Measurements from ENCODE around the gene ZNF329. TPM values are rescaled to one million over a fixed set of nuclear protein-coding genes. Genes with fewer than 3 reads are reported as not detected.

Gene ZNF329
- total and polyA plus RNA-seq, 2 of the 13 experiments (the other 11 are each of a cell fraction or from before 2014, with no cell fraction given) = 3.8 to 9.6 TPM

- TF ChIP-seq, protein P1, sequence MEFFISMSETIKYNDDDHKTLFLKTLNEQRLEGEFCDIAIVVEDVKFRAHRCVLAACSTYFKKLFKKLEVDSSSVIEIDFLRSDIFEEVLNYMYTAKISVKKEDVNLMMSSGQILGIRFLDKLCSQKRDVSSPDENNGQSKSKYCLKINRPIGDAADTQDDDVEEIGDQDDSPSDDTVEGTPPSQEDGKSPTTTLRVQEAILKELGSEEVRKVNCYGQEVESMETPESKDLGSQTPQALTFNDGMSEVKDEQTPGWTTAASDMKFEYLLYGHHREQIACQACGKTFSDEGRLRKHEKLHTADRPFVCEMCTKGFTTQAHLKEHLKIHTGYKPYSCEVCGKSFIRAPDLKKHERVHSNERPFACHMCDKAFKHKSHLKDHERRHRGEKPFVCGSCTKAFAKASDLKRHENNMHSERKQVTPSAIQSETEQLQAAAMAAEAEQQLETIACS (CRISPR knock-in tag; IDR thresholded peaks at IDR 0.05) = peak; percentile 35; the same call in 1 of the 2 replicates
- TF ChIP-seq ESRRA (CRISPR knock-in tag; IDR thresholded peaks at IDR 0.05; ENCODE audit: low read depth) = no peak
- TF ChIP-seq SRSF1 (optimal IDR thresholded peaks at IDR 0.05; ENCODE audit: low read depth, low read length) = peak; percentile 69
- no peak for TF ChIP-seq RARG (CRISPR knock-in tag; IDR thresholded peaks at IDR 0.05; ENCODE audit: low read depth)
- no peak for TF ChIP-seq ZNF224 (CRISPR knock-in tag; IDR thresholded peaks at IDR 0.05)
- TF ChIP-seq ZMYM4 (CRISPR knock-in tag; IDR thresholded peaks at IDR 0.05) = peak; percentile 92
- TF ChIP-seq, protein P2, sequence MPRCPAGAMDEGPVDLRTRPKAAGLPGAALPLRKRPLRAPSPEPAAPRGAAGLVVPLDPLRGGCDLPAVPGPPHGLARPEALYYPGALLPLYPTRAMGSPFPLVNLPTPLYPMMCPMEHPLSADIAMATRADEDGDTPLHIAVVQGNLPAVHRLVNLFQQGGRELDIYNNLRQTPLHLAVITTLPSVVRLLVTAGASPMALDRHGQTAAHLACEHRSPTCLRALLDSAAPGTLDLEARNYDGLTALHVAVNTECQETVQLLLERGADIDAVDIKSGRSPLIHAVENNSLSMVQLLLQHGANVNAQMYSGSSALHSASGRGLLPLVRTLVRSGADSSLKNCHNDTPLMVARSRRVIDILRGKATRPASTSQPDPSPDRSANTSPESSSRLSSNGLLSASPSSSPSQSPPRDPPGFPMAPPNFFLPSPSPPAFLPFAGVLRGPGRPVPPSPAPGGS (CRISPR knock-in tag; IDR thresholded peaks at IDR 0.05) = peak; percentile 17; the same call in 1 of the 2 replicates
- peak; percentile 83; the same call in 1 of the 2 replicates for TF ChIP-seq MXD3 (CRISPR knock-in tag; IDR thresholded peaks at IDR 0.05)
- no peak for TF ChIP-seq E2F5 (CRISPR knock-in tag; conservative IDR thresholded peaks at IDR 0.05)
- no peak; the same call in 1 of the 2 replicates for TF ChIP-seq ZNF724P (CRISPR knock-in tag; IDR thresholded peaks at IDR 0.05; ENCODE audit: borderline replicate concordance)
- TF ChIP-seq, protein P3, sequence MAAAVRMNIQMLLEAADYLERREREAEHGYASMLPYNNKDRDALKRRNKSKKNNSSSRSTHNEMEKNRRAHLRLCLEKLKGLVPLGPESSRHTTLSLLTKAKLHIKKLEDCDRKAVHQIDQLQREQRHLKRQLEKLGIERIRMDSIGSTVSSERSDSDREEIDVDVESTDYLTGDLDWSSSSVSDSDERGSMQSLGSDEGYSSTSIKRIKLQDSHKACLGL (CRISPR knock-in tag; IDR thresholded peaks at IDR 0.05) = peak; percentile 80; the same call in 1 of the 2 replicates
- TF ChIP-seq NRL (CRISPR knock-in tag; IDR thresholded peaks at IDR 0.05; ENCODE audit: borderline replicate concordance) = no peak; the same call in 1 of the 2 replicates
- TF ChIP-seq ZNF160 (CRISPR knock-in tag; IDR thresholded peaks at IDR 0.05) = peak; percentile 84
- peak; percentile 55; the same call in 1 of the 2 replicates for TF ChIP-seq TOPORS (CRISPR knock-in tag; IDR thresholded peaks at IDR 0.05)
- peak; percentile 58 for TF ChIP-seq SP4 (CRISPR knock-in tag; IDR thresholded peaks at IDR 0.05)
- TF ChIP-seq ZNF33A (CRISPR knock-in tag; IDR thresholded peaks at IDR 0.05; ENCODE audit: borderline replicate concordance) = no peak
- no peak for TF ChIP-seq SETDB1 (CRISPR knock-in tag; IDR thresholded peaks at IDR 0.05; ENCODE audit: borderline replicate concordance)
- no peak for TF ChIP-seq SIN3A (IDR thresholded peaks at IDR 0.05; ENCODE audit: borderline replicate concordance, low read depth, low read length)
- peak; percentile 87 for TF ChIP-seq ZNF501 (CRISPR knock-in tag; IDR thresholded peaks at IDR 0.05)
- TF ChIP-seq TARDBP (CRISPR knock-in tag; IDR thresholded peaks at IDR 0.05) = peak; percentile 86; the same call in 1 of the 2 replicates
- peak; percentile 59; the same call in 1 of the 2 replicates for TF ChIP-seq KAT7 (CRISPR knock-in tag; IDR thresholded peaks at IDR 0.05; ENCODE audit: borderline replicate concordance)
- TF ChIP-seq JARID2 (CRISPR knock-in tag; IDR thresholded peaks at IDR 0.05; ENCODE audit: insufficient replicate concordance) = peak; percentile 66
- no peak for TF ChIP-seq ZNF878 (CRISPR knock-in tag; IDR thresholded peaks at IDR 0.05)
These were observed 4.4 kb upstream of the ZNF329 start (continued) for GRCh38 chr19:58154679-58155648.
